HG03342 (cell line): Measurements from ENCODE around the gene NCAN.

Experiments used
- ATAC-seq: cut with Tn5 transposase; IDR thresholded peaks from one replicate; pipeline ENCODE4 v1.9.1; 2021; ENCODE audit warnings: mild to moderate bottlenecking, moderate library complexity; ENCODE audit not compliant: unreplicated experiment

NCAN gene

GRCh38 chr19:19279062-19279612 is 67.4 kb downstream of the NCAN start:
- ATAC-seq = no peak

DNA sequence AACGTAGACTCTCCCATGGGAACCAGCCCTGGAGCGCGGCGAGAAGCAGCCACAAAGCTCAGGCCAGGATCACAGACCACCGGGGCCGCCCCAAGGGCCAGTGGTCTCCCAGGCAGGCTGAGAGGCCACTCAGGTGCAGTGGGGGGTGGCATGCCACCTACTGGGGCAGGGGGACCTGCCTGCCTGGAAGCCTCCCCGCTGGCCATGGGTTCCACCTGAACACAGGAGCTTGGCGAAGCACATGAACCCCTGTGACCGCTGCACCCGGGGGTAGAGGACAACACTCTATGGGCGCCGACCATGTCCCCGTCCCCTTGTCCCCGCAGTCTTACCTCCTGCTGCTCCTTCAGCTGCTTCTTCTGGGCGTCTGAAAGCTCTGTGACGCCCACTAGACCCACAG is 68.1 kb downstream of the NCAN start:
- no peak for ATAC-seq

DNA sequence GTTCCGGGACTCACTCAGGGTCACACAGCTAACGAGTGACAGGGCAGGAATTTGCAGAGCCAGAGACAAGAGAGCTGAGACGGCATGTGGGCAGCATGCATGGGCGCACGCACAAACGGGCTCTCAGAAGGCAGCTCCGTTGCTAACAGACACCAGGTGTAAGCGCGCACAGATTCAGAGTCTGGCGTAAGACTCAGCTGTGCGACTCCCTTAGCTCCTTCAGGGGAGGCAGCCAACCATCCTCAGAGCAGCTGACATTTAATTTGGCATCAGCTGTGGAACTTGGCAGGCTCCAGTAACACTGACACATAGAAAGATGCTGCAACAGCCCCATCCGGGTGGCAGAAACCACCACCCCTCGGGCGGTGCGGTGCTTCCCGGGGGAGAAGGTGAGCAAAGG is 68.8 kb downstream of the NCAN start:
- no peak for ATAC-seq

DNA sequence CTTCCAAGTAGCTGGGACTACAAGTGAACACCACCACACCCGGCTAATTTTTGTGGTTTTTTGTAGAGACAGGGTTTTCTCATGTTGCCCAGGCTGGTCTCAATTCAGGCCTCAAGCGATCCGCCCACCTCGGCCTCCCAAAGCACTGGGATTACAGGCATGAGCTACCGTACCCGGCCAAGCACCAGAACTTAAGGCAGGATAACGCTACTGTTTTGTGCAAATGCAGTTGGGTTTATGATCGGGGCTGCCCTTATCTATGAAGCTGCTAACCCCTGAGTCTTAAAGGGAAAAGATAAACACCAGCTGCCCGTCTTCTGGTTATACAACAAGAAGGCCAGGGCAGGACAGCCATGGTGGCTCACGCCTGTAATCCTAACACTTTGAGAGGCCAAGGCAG is 73.9 kb downstream of the NCAN start:
- ATAC-seq = no peak

DNA sequence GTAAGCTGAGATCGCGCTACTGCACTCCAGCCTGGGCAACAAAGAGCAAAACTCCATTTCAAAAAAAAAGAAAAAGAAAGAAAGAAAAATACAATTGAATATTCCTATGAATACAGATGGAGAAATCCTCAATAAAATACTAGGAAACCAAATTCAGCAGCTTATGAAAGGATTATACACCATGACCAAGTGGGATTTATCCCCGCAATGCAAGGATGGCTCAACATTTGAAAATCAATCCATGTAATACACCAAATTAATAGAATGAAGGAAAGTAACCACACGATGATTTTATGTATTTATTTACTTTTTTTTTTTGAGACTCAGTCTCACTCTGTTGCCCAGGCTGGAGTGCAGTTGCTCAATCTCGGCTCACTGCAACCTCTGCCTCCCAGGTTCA is 80.8 kb downstream of the NCAN start:
- ATAC-seq = no peak

DNA sequence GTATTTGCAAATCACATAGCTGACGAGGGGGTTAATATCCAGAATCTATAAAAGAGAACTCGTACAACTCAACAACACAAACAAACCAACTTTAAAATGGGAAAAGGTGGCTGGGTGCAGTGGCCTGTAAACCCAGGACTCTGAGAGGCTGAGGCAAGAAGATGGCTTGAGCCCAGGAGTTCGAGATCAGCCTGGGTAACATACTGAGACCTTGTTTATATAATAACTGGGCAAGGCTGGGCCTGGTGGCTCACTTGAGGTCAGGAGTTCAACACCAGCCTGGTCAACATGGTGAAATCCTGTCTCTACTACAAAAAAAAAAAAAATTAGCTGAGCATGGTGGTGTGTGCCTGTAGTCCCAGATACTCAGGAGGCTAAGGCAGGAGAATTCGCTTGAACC is 83.2 kb downstream of the NCAN start:
- no peak for ATAC-seq

DNA sequence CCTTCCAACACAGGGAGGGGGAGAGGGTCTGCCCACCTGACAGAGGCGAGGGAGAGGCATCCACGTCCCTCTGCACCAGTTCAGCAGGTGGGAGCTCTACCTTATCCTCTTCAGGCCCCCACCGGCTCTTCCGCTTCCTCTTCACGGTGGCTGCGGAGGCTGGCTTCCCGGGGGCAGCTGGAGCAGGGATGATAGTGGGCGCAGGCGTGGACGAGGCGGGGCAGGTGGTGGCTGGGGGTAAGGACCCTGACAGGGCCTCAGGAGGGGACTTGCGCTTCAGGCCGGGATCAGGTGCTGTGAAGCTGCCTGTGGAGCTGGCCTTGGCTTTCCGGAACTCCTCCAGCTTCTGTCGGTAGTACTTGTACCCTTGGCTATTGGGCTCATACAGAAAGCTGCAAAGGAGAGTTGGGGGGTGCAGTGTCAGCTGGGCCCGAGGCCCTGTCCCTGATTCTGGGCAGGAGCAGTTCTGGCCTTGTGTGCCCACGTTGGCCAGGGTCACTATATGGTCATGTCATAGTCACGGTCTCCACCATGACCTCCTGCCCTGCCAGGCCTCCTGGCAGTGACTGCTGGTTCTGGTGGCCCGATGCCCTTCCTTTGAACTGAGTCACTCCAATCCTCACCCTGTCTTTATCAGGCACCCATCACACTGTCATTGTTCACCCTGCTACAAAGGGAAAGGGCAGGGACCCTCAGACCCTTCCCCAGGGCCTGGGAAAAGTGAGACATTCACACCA is 85.4 kb downstream of the NCAN start:
- no peak for ATAC-seq

DNA sequence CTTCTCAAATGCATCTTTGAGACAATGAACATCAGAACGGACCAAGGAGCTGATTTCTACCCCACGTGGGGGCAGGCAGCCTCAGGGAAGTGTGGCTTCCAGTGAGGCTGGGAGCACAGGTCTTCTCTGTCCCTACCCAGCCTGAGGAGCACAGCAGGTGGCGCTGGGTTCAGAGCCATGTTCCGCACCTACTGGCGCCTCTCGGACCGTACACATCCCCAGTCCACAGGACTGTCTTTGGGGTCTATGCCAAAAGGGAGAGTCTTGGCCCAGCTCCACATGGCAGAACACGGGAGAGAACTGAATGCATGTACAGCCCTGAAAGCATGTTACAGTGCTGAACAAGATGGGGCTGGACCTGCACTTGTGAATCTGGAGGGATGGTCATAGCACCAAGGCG is 86.0 kb downstream of the NCAN start:
- no peak for ATAC-seq

DNA sequence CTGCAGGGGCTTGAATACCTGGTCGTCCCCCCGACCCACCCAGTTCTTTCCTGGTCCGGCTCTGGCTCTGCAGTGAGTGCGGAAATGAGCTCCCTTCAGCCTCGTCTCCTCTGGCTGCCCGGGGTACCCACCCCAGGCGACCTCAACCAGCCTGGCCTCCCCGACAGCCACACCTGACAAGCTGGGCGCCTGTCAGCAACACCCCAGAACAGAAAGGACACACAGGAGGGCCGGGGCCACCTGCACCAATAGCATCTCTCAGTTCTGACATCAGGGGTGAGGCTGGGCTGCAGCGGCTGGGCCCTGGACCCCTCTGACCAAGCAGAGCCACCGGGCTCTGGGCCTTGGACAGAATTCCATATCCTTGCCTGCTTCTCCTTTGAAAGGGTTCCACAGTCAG is 88.9 kb downstream of the NCAN start:
- ATAC-seq = no peak
